ENCODE measurements around the gene EMSY. TPM values are rescaled to one million over a fixed set of nuclear protein-coding genes. Genes with fewer than 3 reads are reported as not detected.
A peak's percentile ranks its signal among the peaks of the same experiment; 100 is the strongest.

Gene EMSY
- total and polyA plus RNA-seq, 9 of the 15 experiments (the other 6 are each of a cell fraction or from before 2014, with no cell fraction given), result 12.7 to 25.4 (median 17.9) TPM

DNA sequence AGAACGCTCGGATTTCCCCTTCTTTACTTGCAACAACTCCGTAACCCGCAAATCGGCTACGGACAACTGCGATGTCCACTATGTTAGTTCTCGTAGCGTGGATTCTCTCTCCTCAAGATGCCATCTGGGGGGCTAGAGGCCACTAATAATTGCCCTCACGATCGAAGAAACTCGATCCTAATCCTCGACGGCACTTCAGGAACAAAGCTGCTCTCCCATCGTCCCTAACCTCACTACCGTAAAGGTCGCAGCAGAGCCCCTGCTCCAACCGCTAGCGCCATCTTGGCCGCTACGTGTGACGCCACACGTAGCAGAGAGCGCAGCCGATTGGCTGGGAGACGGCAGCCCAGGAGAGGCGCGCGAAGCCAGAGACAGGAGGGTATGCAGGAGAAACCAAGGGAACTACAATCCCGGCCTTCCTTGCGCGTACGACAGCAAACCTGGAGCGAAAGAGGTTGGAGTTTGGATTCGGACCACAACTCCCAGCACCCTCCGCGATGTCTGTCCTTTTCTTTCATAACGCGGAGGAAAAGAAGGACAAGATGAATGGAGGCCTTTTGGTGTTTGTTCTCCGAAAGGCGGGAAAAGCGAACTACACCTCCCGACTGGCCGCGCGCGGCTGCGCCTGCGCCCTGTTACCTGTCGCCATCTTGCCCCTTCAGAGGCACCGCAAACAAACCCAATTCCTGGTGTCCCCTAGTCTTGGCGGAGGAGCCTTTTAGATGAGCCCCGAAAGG is at the start of gene EMSY (continued):
- TF ChIP-seq, protein P1, sequence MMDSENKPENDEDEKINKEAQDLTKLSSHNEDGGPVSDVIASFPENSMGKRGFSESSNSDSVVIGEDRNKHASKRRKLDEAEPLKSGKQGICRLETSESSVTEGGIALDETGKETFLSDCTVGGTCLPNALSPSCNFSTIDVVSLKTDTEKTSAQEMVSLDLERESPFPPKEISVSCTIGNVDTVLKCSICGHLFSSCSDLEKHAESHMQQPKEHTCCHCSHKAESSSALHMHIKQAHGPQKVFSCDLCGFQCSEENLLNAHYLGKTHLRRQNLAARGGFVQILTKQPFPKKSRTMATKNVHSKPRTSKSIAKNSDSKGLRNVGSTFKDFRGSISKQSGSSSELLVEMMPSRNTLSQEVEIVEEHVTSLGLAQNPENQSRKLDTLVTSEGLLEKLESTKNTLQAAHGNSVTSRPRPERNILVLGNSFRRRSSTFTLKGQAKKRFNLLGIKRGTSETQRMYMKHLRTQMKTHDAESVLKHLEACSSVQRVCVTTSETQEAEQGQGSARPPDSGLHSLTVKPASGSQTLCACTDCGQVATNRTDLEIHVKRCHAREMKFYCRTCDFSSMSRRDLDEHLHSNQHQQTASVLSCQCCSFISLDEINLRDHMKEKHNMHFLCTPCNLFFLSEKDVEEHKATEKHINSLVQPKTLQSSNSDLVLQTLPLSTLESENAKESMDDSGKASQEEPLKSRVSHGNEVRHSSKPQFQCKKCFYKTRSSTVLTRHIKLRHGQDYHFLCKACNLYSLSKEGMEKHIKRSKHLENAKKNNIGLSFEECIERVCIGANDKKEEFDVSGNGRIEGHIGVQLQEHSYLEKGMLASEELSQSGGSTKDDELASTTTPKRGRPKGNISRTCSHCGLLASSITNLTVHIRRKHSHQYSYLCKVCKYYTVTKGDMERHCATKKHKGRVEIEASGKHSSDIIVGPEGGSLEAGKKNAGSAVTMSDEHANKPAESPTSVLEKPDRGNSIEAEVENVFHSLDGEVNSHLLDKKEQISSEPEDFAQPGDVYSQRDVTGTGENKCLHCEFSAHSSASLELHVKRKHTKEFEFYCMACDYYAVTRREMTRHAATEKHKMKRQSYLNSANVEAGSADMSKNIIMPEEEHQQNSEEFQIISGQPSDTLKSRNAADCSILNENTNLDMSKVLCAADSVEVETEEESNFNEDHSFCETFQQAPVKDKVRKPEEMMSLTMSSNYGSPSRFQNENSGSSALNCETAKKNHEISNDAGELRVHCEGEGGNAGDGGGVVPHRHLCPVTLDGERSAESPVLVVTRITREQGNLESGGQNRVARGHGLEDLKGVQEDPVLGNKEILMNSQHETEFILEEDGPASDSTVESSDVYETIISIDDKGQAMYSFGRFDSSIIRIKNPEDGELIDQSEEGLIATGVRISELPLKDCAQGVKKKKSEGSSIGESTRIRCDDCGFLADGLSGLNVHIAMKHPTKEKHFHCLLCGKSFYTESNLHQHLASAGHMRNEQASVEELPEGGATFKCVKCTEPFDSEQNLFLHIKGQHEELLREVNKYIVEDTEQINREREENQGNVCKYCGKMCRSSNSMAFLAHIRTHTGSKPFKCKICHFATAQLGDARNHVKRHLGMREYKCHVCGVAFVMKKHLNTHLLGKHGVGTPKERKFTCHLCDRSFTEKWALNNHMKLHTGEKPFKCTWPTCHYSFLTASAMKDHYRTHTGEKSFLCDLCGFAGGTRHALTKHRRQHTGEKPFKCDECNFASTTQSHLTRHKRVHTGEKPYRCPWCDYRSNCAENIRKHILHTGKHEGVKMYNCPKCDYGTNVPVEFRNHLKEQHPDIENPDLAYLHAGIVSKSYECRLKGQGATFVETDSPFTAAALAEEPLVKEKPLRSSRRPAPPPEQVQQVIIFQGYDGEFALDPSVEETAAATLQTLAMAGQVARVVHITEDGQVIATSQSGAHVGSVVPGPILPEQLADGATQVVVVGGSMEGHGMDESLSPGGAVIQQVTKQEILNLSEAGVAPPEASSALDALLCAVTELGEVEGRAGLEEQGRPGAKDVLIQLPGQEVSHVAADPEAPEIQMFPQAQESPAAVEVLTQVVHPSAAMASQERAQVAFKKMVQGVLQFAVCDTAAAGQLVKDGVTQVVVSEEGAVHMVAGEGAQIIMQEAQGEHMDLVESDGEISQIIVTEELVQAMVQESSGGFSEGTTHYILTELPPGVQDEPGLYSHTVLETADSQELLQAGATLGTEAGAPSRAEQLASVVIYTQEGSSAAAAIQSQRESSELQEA (IDR thresholded peaks at IDR 0.05; ENCODE audit: low read depth), result no peak
- TF ChIP-seq, protein P2, sequence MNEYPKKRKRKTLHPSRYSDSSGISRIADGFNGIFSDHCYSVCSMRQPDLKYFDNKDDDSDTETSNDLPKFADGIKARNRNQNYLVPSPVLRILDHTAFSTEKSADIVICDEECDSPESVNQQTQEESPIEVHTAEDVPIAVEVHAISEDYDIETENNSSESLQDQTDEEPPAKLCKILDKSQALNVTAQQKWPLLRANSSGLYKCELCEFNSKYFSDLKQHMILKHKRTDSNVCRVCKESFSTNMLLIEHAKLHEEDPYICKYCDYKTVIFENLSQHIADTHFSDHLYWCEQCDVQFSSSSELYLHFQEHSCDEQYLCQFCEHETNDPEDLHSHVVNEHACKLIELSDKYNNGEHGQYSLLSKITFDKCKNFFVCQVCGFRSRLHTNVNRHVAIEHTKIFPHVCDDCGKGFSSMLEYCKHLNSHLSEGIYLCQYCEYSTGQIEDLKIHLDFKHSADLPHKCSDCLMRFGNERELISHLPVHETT (CRISPR knock-in tag; conservative IDR thresholded peaks at IDR 0.05 in 1 of 2, IDR thresholded peaks at IDR 0.05 in 1 of 2), result peak in 1 of 2 experiments; percentile 56; a peak in 2 of 4 replicates

Data from K562 (cell line).